H1 (cell line): ENCODE results near the gene TTI1. TPM values are rescaled to one million over a fixed set of nuclear protein-coding genes. Genes with fewer than 3 reads are reported as not detected.

Experiments
- CHD7 ChIP-seq: fragments of 300-600 bp; sonication (generic); IDR thresholded peaks from 2 replicates; pipeline ENCODE4 v1.7.1; 2012; ENCODE audit warnings: low read length, moderate library complexity, mild to moderate bottlenecking, inconsistent platforms; ENCODE audit not compliant: insufficient replicate concordance
- FOSL1 ChIP-seq: IDR thresholded peaks from 2 replicates; pipeline ENCODE4 v1.6.1; 2011; ENCODE audit warnings: mild to moderate bottlenecking, low read depth, low read length, moderate library complexity; ENCODE audit not compliant: insufficient read depth
- POLR2AphosphoS5 ChIP-seq: IDR thresholded peaks from 2 replicates; pipeline ENCODE4 v1.6.1; 2011; ENCODE audit warnings: low read depth, low read length
- TAF7 ChIP-seq: optimal IDR thresholded peaks from 2 replicates; pipeline ENCODE3; 2011; ENCODE audit warnings: low read depth, mild to moderate bottlenecking, inconsistent platforms, low read length, moderate library complexity, borderline replicate concordance
- polyA plus RNA-seq, 7 experiments: library from polyadenylated mRNA; depleted of rRNA in 3 of 7; stranded (reverse) in 5 of 7; unstranded in 2 of 7; fragments of >200 nt in 5 of 7; fragments of 200-250 nt in 2 of 7; gene quantifications; 1 replicate in 5 of 7; 2 replicates in 1 of 7; 4 replicates in 1 of 7; pipeline versions ENCODE4 v1.2.1 to v1.2.3, GENCODE V29; 2011 to 2013; ENCODE audit warnings: missing spikeins in 2 of 7, mixed read lengths in 2 of 7
- total RNA-seq: library from RNA; stranded (reverse); fragmentation: NEBNext Ultra II Directional; extraction: Animal tissue kit (Norgen Biotek cat#: 25700); gene quantifications from 2 replicates; pipeline ENCODE4 v1.2.1, GENCODE V29; 2021

TTI1 gene
- total and polyA plus RNA-seq, 2 of the 8 experiments (the other 6 are each of a cell fraction or from before 2014, with no cell fraction given) = 34.1 to 47.0 TPM

- no peak for TF ChIP-seq CHD7
- TF ChIP-seq TAF7 = no peak
- no peak for TF ChIP-seq POLR2AphosphoS5
- TF ChIP-seq FOSL1 = no peak
These were observed 62.4 kb downstream of the TTI1 start (continued) for GRCh38 chr20:37970856-37971245.
